ENCODE measurements around the gene PDAP1.
"Not testable (repeated sequence)": the region's sequence is repeated elsewhere in the genome, so short reads cannot be mapped to it uniquely, and the experiment has no call there.

PDAP1 gene

GRCh38 chr7:99408379-99409191, at the start of gene PDAP1, which contains the start of gene BUD31:
PDAP1 (minus strand) TSS chr7:99408597; CDS start chr7:99408548, 49 bp downstream.
BUD31 (plus strand) TSS chr7:99408969; CDS start chr7:99411093, 2,124 bp downstream.
- peak; percentile 92 for DNase-seq

GRCh38 chr7:99457650-99458493, 49.5 kb upstream of the PDAP1 start:
- no peak for DNase-seq

- DNase-seq: no peak
Observed at GRCh38 chr7:99457050-99457649, 48.8 kb upstream of the PDAP1 start.

- no peak for DNase-seq
Observed at GRCh38 chr7:99456288-99456687, 47.9 kb upstream of the PDAP1 start.

- no peak for DNase-seq
Observed at GRCh38 chr7:99455874-99456273, 47.5 kb upstream of the PDAP1 start.

GRCh38 chr7:99453105-99453504, 44.7 kb upstream of the PDAP1 start:
- no peak for DNase-seq

GRCh38 chr7:99452541-99452940, 44.1 kb upstream of the PDAP1 start:
- no peak for DNase-seq

- DNase-seq: no peak
Observed at GRCh38 chr7:99451936-99452335, 43.5 kb upstream of the PDAP1 start.

GRCh38 chr7:99449326-99449725, 40.9 kb upstream of the PDAP1 start:
- DNase-seq: no peak

- no peak for DNase-seq
Observed at GRCh38 chr7:99448855-99449254, 40.5 kb upstream of the PDAP1 start.

GRCh38 chr7:99447943-99448342, 39.5 kb upstream of the PDAP1 start:
- DNase-seq: no peak

GRCh38 chr7:99446096-99446495, 37.7 kb upstream of the PDAP1 start:
- DNase-seq: no peak

- no peak for DNase-seq
Observed at GRCh38 chr7:99440195-99440594, 31.8 kb upstream of the PDAP1 start.

GRCh38 chr7:99438573-99439480, 30.4 kb upstream of the PDAP1 start, which contains the start of the genes CPSF4 and PTCD1:
CPSF4 (plus strand) TSS chr7:99438943; CDS start chr7:99439083, 140 bp downstream.
PTCD1 (minus strand) TSS chr7:99438798; CDS start chr7:99435242, 3,556 bp downstream.
- DNase-seq: peak; percentile 86

GRCh38 chr7:99437946-99438572, 29.7 kb upstream of the PDAP1 start:
- no peak for DNase-seq

- no peak for DNase-seq
Observed at GRCh38 chr7:99433158-99433557, 24.8 kb upstream of the PDAP1 start.

- DNase-seq: not testable (repeated sequence)
Observed at GRCh38 chr7:99431756-99432540, 23.6 kb upstream of the PDAP1 start.

GRCh38 chr7:99429756-99430155, 21.4 kb upstream of the PDAP1 start:
- no peak for DNase-seq

GRCh38 chr7:99428972-99429566, 20.7 kb upstream of the PDAP1 start:
- no peak for DNase-seq
